GM13977 (cell line): Measurements from ENCODE around the gene CNNM2.

ENCODE experiments used
- DNase-seq: peaks from one replicate; pipeline ENCODE4 v3.0.0; 2012; ENCODE audit warnings: low spot score
- CTCF ChIP-seq: IDR thresholded peaks from 2 replicates; pipeline ENCODE4 v1.5.1; 2012; ENCODE audit warnings: mild to moderate bottlenecking, control low read depth; ENCODE audit not compliant: insufficient read depth; ENCODE audit errors: extremely low read depth, missing control alignments
- in situ Hi-C: fragments of 300-500 bp; cut with MboI; formaldehyde crosslinking; loops from one replicate; pipeline ENCODE4 v1.12.0; 2022; ENCODE audit warnings: low sequenced_read_pairs, low pct_unique_long_range_greater_than_20kb, mixed read lengths, inconsistent platforms; ENCODE audit not compliant: unreplicated experiment

CNNM2 gene

GRCh38 chr10:103069453-103070331 lies 151.6 kb downstream of the CNNM2 start:
- peak; percentile 76 for TF ChIP-seq CTCF
- DNase-seq, result peak; percentile 68
- in situ Hi-C loops, result no loop called here

- TF ChIP-seq CTCF, result no peak
- in situ Hi-C loops, result no loop called here
- DNase-seq, result no peak
Observed at GRCh38 chr10:103072276-103072675, 154.2 kb downstream of the CNNM2 start.

GRCh38 chr10:103072891-103073290 lies 154.8 kb downstream of the CNNM2 start:
- TF ChIP-seq CTCF, result no peak
- in situ Hi-C loops, result no loop called here
- no peak for DNase-seq

GRCh38 chr10:103077020-103077419 lies 158.9 kb downstream of the CNNM2 start:
- in situ Hi-C loops, result no loop called here
- no peak for TF ChIP-seq CTCF
- no peak for DNase-seq

GRCh38 chr10:103077491-103078308 lies 159.6 kb downstream of the CNNM2 start:
- in situ Hi-C loops, result no loop called here

GRCh38 chr10:103078309-103078615 lies 160.2 kb downstream of the CNNM2 start:
- DNase-seq, result no peak
- no peak for TF ChIP-seq CTCF
- in situ Hi-C loops, result no loop called here

More at GRCh38 chr10:103077491-103078308, 159.6 kb downstream of the CNNM2 start:
- no peak for TF ChIP-seq CTCF
- no peak for DNase-seq
